NCI-H446 treated with DMSO at 0.1 percent for 48 hours (cell line): ENCODE data around the gene DUSP21.
"Not testable (repeated sequence)": the region's sequence is repeated elsewhere in the genome, so short reads cannot be mapped to it uniquely, and the experiment has no call there.

ENCODE experiments used
- DNase-seq: peaks from one replicate; lab custom pipeline; 2025; lab: John Stamatoyannopoulos, UW

Gene DUSP21

GRCh38 chrX:44876086-44876485 is 32.3 kb downstream of the DUSP21 start:
- no peak for DNase-seq

DNA sequence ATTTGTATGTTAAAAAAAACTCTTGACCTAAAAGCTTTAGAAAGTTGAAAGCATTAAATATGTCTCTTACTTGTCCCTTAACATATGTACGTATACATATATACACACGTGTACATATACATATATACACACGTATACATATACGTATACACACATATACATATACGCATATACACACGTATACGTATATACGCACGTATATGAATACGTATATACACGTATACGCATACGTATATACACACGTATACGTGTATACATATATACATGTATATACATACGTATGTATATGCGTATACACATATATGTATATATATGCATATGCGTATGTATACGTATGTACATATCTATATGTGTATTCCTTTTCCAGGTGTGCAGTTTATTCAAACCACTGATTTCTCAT is 32.9 kb downstream of the DUSP21 start:
- DNase-seq, result no peak

GRCh38 chrX:44878780-44879179 is 35.0 kb downstream of the DUSP21 start:
- DNase-seq, result no peak

GRCh38 chrX:44881549-44881948 is 37.7 kb downstream of the DUSP21 start:
- DNase-seq, result no peak

DNA sequence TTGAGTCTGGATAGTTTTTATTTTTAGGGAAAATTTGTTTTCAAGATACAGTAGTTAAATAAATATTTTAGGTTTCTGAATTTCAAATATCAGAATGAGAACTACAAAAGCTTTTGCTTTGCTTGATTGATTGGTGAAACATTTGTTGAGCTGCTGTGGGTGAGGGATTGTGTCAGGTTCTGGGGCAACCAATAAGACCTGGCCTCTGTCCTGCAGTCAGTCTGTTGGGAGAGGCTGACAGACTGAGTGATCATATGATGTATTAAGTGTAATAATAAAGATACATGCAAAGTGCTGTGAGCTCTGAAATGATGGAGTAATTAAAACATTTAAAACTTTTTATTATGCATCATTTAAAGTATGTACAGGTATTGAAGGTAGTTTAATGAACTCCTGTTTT is 38.8 kb downstream of the DUSP21 start:
- DNase-seq, result no peak

GRCh38 chrX:44884944-44885343 is 41.1 kb downstream of the DUSP21 start:
- no peak for DNase-seq

DNA sequence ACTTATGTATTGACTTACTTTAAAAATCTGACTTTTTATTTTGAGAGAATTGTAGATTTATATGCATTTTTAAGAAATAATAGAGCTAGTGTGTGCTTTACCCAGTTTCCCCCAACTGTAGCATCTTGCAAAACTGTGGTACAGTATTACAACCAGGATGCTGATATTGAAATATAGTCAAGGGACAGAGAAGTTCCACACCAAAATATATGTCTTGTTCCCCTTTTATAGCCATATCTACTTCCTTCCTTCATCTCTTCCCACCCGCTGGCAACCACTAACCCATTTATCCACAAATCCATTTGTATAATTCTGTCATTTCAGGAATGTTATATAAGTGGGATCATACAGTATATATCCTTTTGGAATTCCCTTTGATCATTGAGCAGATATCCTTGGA is 46.0 kb downstream of the DUSP21 start:
- DNase-seq, result no peak

GRCh38 chrX:44890247-44890646 is 46.4 kb downstream of the DUSP21 start:
- DNase-seq, result no peak

DNA sequence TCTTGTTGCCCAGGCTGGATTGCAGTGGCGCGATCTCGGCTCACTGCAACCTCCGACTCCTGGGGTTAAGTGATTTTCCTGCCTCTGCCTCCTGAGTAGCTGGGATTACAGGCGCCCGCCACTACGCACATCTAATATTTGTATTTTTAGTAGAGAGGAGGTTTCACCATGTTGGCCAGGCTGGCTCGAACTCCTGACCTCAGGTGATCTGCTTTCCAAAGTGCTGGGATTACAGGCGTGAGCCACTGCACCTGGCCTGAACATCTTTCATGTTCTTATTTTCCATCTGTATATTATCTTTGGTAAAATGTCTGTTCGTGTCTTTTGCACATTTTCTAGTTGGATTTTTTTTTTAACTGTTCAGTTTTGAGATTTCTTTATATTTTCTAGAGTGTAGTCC is 46.9 kb downstream of the DUSP21 start:
- not testable (repeated sequence) for DNase-seq

- DNase-seq, result no peak
Measured at GRCh38 chrX:44891642-44892041, 47.8 kb downstream of the DUSP21 start.
